A673 (cell line): ENCODE measurements around the gene SUSD6. TPM values are rescaled to one million over a fixed set of nuclear protein-coding genes. Genes with fewer than 3 reads are reported as not detected.
"Not testable (repeated sequence)": the region's sequence is repeated elsewhere in the genome, so short reads cannot be mapped to it uniquely, and the experiment has no call there.

Source experiments
- BruUV-seq: library from RNA; stranded (reverse); fragments of 400-500 nt; replicated peaks from 2 replicates; lab custom pipeline; 2021; lab: Mats Ljungman, UMichigan
- CTCF ChIA-PET: fragments of 300-600 bp; sonication (Branson Sonifier 250); formaldehyde crosslinking; loops from one replicate; lab custom pipeline; 2022; ENCODE audit warnings: antibody characterized with exemption; lab: Charles Lee
- POLR2A ChIA-PET: fragments of 300-600 bp; sonication (Branson Sonifier 250); formaldehyde crosslinking; loops from one replicate; lab custom pipeline; 2022; ENCODE audit warnings: antibody characterized with exemption; ENCODE audit not compliant: low non-redundant PET; lab: Charles Lee
- DNase-seq: peaks from one replicate; pipeline ENCODE4 v3.0.0-alpha.2; 2015; ENCODE audit warnings: low spot score
- H3K27ac ChIP-seq: fragments of 200-600 bp; sonication (generic); 2 replicates; pipeline ENCODE4 v1.5.1; 2016; ENCODE audit warnings: mixed run types, low read depth, mild to moderate bottlenecking, mixed read lengths, antibody characterized with exemption, low read length; ENCODE audit not compliant: poor library complexity, severe bottlenecking
- H3K27me3 ChIP-seq: fragments of 200-600 bp; sonication (generic); replicated peaks from 2 replicates; pipeline ENCODE4 v1.6.1; 2017; ENCODE audit warnings: mixed run types, low read depth, mild to moderate bottlenecking, mixed read lengths, antibody characterized with exemption, low read length; ENCODE audit not compliant: insufficient read depth, poor library complexity
- H3K36me3 ChIP-seq: fragments of 200-600 bp; sonication (generic); 2 replicates; pipeline ENCODE4 v1.6.1; 2016; ENCODE audit warnings: mixed run types, mild to moderate bottlenecking, mixed read lengths, antibody characterized with exemption, low read length; ENCODE audit not compliant: insufficient read depth, poor library complexity, severe bottlenecking
- H3K4me1 ChIP-seq: fragments of 200-600 bp; sonication (generic); 2 replicates; pipeline ENCODE4 v1.6.1; 2017; ENCODE audit warnings: mixed run types, mild to moderate bottlenecking, mixed read lengths, antibody characterized with exemption, low read length; ENCODE audit not compliant: insufficient read depth, poor library complexity, severe bottlenecking
- H3K4me3 ChIP-seq: fragments of 200-600 bp; sonication (generic); 2 replicates; pipeline ENCODE4 v1.5.1; 2016; ENCODE audit warnings: low read depth, mixed run types, mild to moderate bottlenecking, mixed read lengths, low read length; ENCODE audit not compliant: poor library complexity, severe bottlenecking
- H3K9me3 ChIP-seq: fragments of 200-600 bp; sonication (generic); 2 replicates; pipeline ENCODE4 v1.6.1; 2016; ENCODE audit warnings: mixed run types, low read depth, mild to moderate bottlenecking, mixed read lengths, antibody characterized with exemption, low read length; ENCODE audit not compliant: poor library complexity, severe bottlenecking
- CTCF ChIP-seq: fragments of 300-800, 200-600 bp; sonication (generic); conservative IDR thresholded peaks from 2 replicates; pipeline ENCODE4 v1.5.1; 2017; ENCODE audit warnings: low read depth, mild to moderate bottlenecking, antibody characterized with exemption, low read length, moderate library complexity, mixed read lengths
- EZH2 ChIP-seq: fragments of 200-600 bp; sonication (generic); IDR thresholded peaks from 2 replicates; pipeline ENCODE4 v1.6.1; 2017; ENCODE audit warnings: borderline replicate concordance, low read depth, mild to moderate bottlenecking, mixed read lengths, antibody characterized with exemption, low read length; ENCODE audit not compliant: poor library complexity, severe bottlenecking
- intact Hi-C: fragments of 100-400 bp; cut with micrococcal nuclease; formaldehyde crosslinking; loops from one replicate; pipeline ENCODE4 v1.10.0; 2022; ENCODE audit not compliant: unreplicated experiment
- total RNA-seq: library from RNA; stranded (reverse); gene quantifications from 2 replicates; pipeline ENCODE4 v1.2.3, GENCODE V29; 2021

The SUSD6 gene
- total RNA-seq, 1 experiment from 2014 or later: 9.2 TPM

- TF ChIP-seq EZH2 (no peak), CTCF (0 out of 2 replicates have a peak, but pooled peaks have one; percentile 13)
- peak; percentile 94 for DNase-seq
- peak overlapping the region; percentile 20 for H3K4me3 ChIP-seq
- H3K4me1 ChIP-seq: peaks cover 14% of the 10 kb centered on the region
- no TSS peak for BruUV-seq
- intact Hi-C loops: no loop called here
- H3K27me3 ChIP-seq: no peaks in the 10 kb centered on the region
- CTCF ChIA-PET: interaction anchor here (0.8 to 1.9 kb wide), 2 partner anchors 9 to 134 kb away, joined by 5 to 7 read pairs; no protein-coding TSS in a partner anchor
- peak overlapping the region; percentile 80 for H3K27ac ChIP-seq
- no peaks in the 10 kb centered on the region for H3K9me3 ChIP-seq
- POLR2A ChIA-PET: interaction anchor here (0.7 to 1.4 kb wide), 2 partner anchors 19 to 174 kb away, joined by 9 to 12 read pairs; partner anchors contain the start of gene SRSF5
- H3K36me3 ChIP-seq: no peaks in the 10 kb centered on the region
These were observed 18.2 kb upstream of the SUSD6 start for GRCh38 chr14:69593018-69593677.

- H3K36me3 ChIP-seq: no peaks in the 10 kb centered on the region
- H3K9me3 ChIP-seq: no peaks in the 10 kb centered on the region
- intact Hi-C loops: no loop called here
- no peak for TF ChIP-seq CTCF
- no peak for TF ChIP-seq EZH2
- ChIA-PET CTCF (no interaction called here), POLR2A (no interaction called here)
- H3K4me1 ChIP-seq: peaks cover 14% of the 10 kb centered on the region
- H3K27ac ChIP-seq: no peak overlapping the region
- H3K27me3 ChIP-seq: no peaks in the 10 kb centered on the region
- no peak overlapping the region for H3K4me3 ChIP-seq
- BruUV-seq: no TSS peak
- no peak for DNase-seq
These were observed 16.6 kb upstream of the SUSD6 start for GRCh38 chr14:69594846-69595245.

- no peak overlapping the region for H3K27ac ChIP-seq
- H3K36me3 ChIP-seq: no peaks in the 10 kb centered on the region
- intact Hi-C loops: no loop called here
- H3K4me1 ChIP-seq: peaks cover 14% of the 10 kb centered on the region
- no peak for TF ChIP-seq EZH2
- no peak for TF ChIP-seq CTCF
- no peaks in the 10 kb centered on the region for H3K27me3 ChIP-seq
- no peak for DNase-seq
- H3K4me3 ChIP-seq: no peak overlapping the region
- ChIA-PET POLR2A (no interaction called here), CTCF (interaction anchor here (0.6 kb wide), 1 partner anchor 120 kb away, joined by 4 read pairs; no protein-coding TSS in a partner anchor)
- no peaks in the 10 kb centered on the region for H3K9me3 ChIP-seq
- no TSS peak for BruUV-seq
These were observed 16.1 kb upstream of the SUSD6 start for GRCh38 chr14:69595336-69595735.

- H3K27ac ChIP-seq, BruUV-seq, DNase-seq, CTCF ChIA-PET, H3K36me3 ChIP-seq, H3K9me3 ChIP-seq, H3K4me1 ChIP-seq, H3K27me3 ChIP-seq, POLR2A ChIA-PET, H3K4me3 ChIP-seq, intact Hi-C loops: not testable (repeated sequence)
These were observed 12.0 kb upstream of the SUSD6 start for GRCh38 chr14:69599431-69599830.
